Panc1 (cell line): ENCODE data around the gene ANP32B.

ENCODE experiments used
- POLR2AphosphoS5 ChIP-seq: IDR thresholded peaks from 2 replicates; pipeline ENCODE4 v1.6.1; 2012; ENCODE audit warnings: mild to moderate bottlenecking, low read depth, low read length, moderate library complexity
- TCF7L2 ChIP-seq: IDR thresholded peaks from 2 replicates; pipeline ENCODE4 v1.6.1; 2011; ENCODE audit warnings: mild to moderate bottlenecking, low read depth, low read length, inconsistent platforms
- TF ChIP-seq, protein P1 (sequence below): fragments of 450-650 bp; IDR thresholded peaks from 2 replicates; pipeline ENCODE4 v1.5.1; 2017; ENCODE audit warnings: mild to moderate bottlenecking
- TF ChIP-seq, protein P2 (sequence below), 2 experiments: IDR thresholded peaks; 2 replicates each; pipeline ENCODE4 v1.6.1; 2011 to 2012; ENCODE audit warnings: low read depth in 2 of 2, control low read depth in 1 of 2, low read length in 1 of 2, mild to moderate bottlenecking in 1 of 2, moderate library complexity in 1 of 2; ENCODE audit not compliant: insufficient read depth in 1 of 2

DNA sequence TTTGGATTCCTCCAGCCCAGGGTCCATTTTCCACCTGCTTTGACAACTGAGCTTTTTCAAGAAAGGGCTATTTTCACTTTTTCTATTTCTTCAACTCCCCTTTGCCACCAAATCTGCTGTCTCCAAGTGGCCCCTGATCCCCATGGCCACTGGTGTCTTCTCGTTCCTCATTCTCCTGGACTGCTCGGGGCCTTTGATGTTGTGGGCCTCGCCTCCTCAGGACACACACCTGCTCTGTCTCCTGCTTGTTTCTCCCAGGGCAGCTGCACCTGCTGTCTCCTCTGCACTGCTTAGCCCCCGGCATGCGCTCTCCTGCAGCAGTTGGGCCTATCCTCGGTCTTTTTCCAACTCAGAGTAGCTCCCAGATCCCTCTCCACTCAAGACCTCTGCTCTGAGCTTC is 57.1 kb downstream of the ANP32B start:
- TF ChIP-seq TCF7L2 (no peak), POLR2AphosphoS5 (no peak)
- TF ChIP-seq, protein P1, sequence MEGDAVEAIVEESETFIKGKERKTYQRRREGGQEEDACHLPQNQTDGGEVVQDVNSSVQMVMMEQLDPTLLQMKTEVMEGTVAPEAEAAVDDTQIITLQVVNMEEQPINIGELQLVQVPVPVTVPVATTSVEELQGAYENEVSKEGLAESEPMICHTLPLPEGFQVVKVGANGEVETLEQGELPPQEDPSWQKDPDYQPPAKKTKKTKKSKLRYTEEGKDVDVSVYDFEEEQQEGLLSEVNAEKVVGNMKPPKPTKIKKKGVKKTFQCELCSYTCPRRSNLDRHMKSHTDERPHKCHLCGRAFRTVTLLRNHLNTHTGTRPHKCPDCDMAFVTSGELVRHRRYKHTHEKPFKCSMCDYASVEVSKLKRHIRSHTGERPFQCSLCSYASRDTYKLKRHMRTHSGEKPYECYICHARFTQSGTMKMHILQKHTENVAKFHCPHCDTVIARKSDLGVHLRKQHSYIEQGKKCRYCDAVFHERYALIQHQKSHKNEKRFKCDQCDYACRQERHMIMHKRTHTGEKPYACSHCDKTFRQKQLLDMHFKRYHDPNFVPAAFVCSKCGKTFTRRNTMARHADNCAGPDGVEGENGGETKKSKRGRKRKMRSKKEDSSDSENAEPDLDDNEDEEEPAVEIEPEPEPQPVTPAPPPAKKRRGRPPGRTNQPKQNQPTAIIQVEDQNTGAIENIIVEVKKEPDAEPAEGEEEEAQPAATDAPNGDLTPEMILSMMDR: no peak
- TF ChIP-seq, protein P2, sequence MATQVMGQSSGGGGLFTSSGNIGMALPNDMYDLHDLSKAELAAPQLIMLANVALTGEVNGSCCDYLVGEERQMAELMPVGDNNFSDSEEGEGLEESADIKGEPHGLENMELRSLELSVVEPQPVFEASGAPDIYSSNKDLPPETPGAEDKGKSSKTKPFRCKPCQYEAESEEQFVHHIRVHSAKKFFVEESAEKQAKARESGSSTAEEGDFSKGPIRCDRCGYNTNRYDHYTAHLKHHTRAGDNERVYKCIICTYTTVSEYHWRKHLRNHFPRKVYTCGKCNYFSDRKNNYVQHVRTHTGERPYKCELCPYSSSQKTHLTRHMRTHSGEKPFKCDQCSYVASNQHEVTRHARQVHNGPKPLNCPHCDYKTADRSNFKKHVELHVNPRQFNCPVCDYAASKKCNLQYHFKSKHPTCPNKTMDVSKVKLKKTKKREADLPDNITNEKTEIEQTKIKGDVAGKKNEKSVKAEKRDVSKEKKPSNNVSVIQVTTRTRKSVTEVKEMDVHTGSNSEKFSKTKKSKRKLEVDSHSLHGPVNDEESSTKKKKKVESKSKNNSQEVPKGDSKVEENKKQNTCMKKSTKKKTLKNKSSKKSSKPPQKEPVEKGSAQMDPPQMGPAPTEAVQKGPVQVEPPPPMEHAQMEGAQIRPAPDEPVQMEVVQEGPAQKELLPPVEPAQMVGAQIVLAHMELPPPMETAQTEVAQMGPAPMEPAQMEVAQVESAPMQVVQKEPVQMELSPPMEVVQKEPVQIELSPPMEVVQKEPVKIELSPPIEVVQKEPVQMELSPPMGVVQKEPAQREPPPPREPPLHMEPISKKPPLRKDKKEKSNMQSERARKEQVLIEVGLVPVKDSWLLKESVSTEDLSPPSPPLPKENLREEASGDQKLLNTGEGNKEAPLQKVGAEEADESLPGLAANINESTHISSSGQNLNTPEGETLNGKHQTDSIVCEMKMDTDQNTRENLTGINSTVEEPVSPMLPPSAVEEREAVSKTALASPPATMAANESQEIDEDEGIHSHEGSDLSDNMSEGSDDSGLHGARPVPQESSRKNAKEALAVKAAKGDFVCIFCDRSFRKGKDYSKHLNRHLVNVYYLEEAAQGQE (IDR thresholded peaks at IDR 0.05; ENCODE audit: insufficient read depth in 1 of 2, low read depth in 2 of 2, low read length in 1 of 2): no peak
